ENCODE results near the gene STAB2. TPM values are rescaled to one million over a fixed set of nuclear protein-coding genes. Genes with fewer than 3 reads are reported as not detected.

The STAB2 gene
- total and polyA plus RNA-seq, 2 donors (not counting 1 experiment from before 2014, with no cell fraction given), result not detected

GRCh38 chr12:103751171-103751570 lies 164.1 kb downstream of the STAB2 start:
- H3K27ac Mint-ChIP-seq, result no peak overlapping the region
- H3K27me3 ChIP-seq (replicated peaks in 1 of 4; ENCODE audit: control extremely low read depth in 1 of 4, control insufficient read depth in 3 of 4, insufficient read depth in 4 of 4, low read length in 3 of 4), result peaks cover 0 to 7% (median 0%) of the 10 kb centered on the region in 4 experiments

GRCh38 chr12:103751600-103751999 lies 164.5 kb downstream of the STAB2 start:
- Histone ChIP-seq H4K20me1 (ENCODE audit: control insufficient read depth, insufficient read depth, low read length, poor library complexity, severe bottlenecking) (no peaks in the 10 kb centered on the region), H3K4me1 (ENCODE audit: control insufficient read depth in 2 of 2, insufficient read depth in 2 of 2, low read length in 2 of 2) (no peaks in the 10 kb centered on the region), H3K4me3 (ENCODE audit: control extremely low read depth in 1 of 5, extremely low read depth in 1 of 5, insufficient read depth in 1 of 5, low read depth in 2 of 5, low read length in 4 of 5) (no peak overlapping the region), H3K9ac (ENCODE audit: low read length) (no peak overlapping the region), H3K4me2 (replicated peaks; ENCODE audit: low read depth, low read length, poor library complexity, severe bottlenecking) (no peak overlapping the region), H3K36me3 (replicated peaks in 1 of 2; ENCODE audit: control extremely low read depth in 1 of 2, control insufficient read depth in 1 of 2, extremely low read depth in 1 of 2, insufficient read depth in 2 of 2, low read length in 1 of 2) (no peaks in the 10 kb centered on the region), H3K27ac (ENCODE audit: low read length in 2 of 2) (no peak overlapping the region), H3K9me3 (ENCODE audit: control extremely low read depth in 1 of 3, control insufficient read depth in 2 of 3, insufficient read depth in 1 of 3, low read length in 2 of 3) (no peaks in the 10 kb centered on the region), H2AFZ (ENCODE audit: insufficient read depth, low read depth, low read length, poor library complexity, severe bottlenecking) (no peak overlapping the region), H3K79me2 (ENCODE audit: control insufficient read depth, insufficient read depth, low read length) (no peaks in the 10 kb centered on the region), H3K27me3 (replicated peaks in 1 of 4; ENCODE audit: control extremely low read depth in 1 of 4, control insufficient read depth in 3 of 4, insufficient read depth in 4 of 4, low read length in 3 of 4) (peaks cover 0 to 7% (median 0%) of the 10 kb centered on the region in 4 experiments)
- intact Hi-C loops (cut with micrococcal nuclease), result no loop called here
- WGBS (ENCODE audit: insufficient coverage), result 88% methylated on average over 1 of the region's 2 CpGs
- ATAC-seq (ENCODE audit: low read depth) (no peak), DNase-seq (no peak)
- CTCF ChIA-PET, result no interaction called here
- Mint-ChIP-seq H3K27me3 (peaks cover 6% of the 10 kb centered on the region), H3K27ac (no peak overlapping the region), H3K4me3 (no peak overlapping the region), H3K4me1 (no peaks in the 10 kb centered on the region), H3K9me3 (ENCODE audit: insufficient read depth) (no peaks in the 10 kb centered on the region)
- TF ChIP-seq CTCF (IDR thresholded peaks at IDR 0.05), result no peak
- no peak for TF ChIP-seq EZH2 (IDR thresholded peaks at IDR 0.05; ENCODE audit: borderline replicate concordance, insufficient read depth, low read depth, low read length, poor library complexity, severe bottlenecking)
- POLR2A ChIA-PET, result no interaction called here

More at GRCh38 chr12:103751171-103751570, 164.1 kb downstream of the STAB2 start:
- H3K4me2 ChIP-seq (replicated peaks; ENCODE audit: low read depth, low read length, poor library complexity, severe bottlenecking), result no peak overlapping the region
- Mint-ChIP-seq H3K27me3 (peaks cover 6% of the 10 kb centered on the region), H3K4me3 (no peak overlapping the region), H3K9me3 (ENCODE audit: insufficient read depth) (no peaks in the 10 kb centered on the region), H3K4me1 (no peaks in the 10 kb centered on the region)
- H2AFZ ChIP-seq (ENCODE audit: insufficient read depth, low read depth, low read length, poor library complexity, severe bottlenecking), result no peak overlapping the region
- H3K79me2 ChIP-seq (ENCODE audit: control insufficient read depth, insufficient read depth, low read length), result no peaks in the 10 kb centered on the region
- no peak overlapping the region for H3K27ac ChIP-seq (ENCODE audit: low read length in 2 of 2)
- TF ChIP-seq EZH2 (IDR thresholded peaks at IDR 0.05; ENCODE audit: borderline replicate concordance, insufficient read depth, low read depth, low read length, poor library complexity, severe bottlenecking) (no peak), CTCF (IDR thresholded peaks at IDR 0.05) (no peak)
- 80% methylated on average over 1 of the region's 1 CpG for WGBS (ENCODE audit: insufficient coverage)
- ATAC-seq (ENCODE audit: low read depth) (no peak), DNase-seq (no peak)
- ChIA-PET CTCF (no interaction called here), POLR2A (no interaction called here)
- intact Hi-C loops (cut with micrococcal nuclease), result no loop called here
- no peaks in the 10 kb centered on the region for H3K4me1 ChIP-seq (ENCODE audit: control insufficient read depth in 2 of 2, insufficient read depth in 2 of 2, low read length in 2 of 2)
- H3K4me3 ChIP-seq (ENCODE audit: control extremely low read depth in 1 of 5, extremely low read depth in 1 of 5, insufficient read depth in 1 of 5, low read depth in 2 of 5, low read length in 4 of 5), result no peak overlapping the region
- H4K20me1 ChIP-seq (ENCODE audit: control insufficient read depth, insufficient read depth, low read length, poor library complexity, severe bottlenecking), result no peaks in the 10 kb centered on the region
- H3K9me3 ChIP-seq (ENCODE audit: control extremely low read depth in 1 of 3, control insufficient read depth in 2 of 3, insufficient read depth in 1 of 3, low read length in 2 of 3), result no peaks in the 10 kb centered on the region
- H3K36me3 ChIP-seq (replicated peaks in 1 of 2; ENCODE audit: control extremely low read depth in 1 of 2, control insufficient read depth in 1 of 2, extremely low read depth in 1 of 2, insufficient read depth in 2 of 2, low read length in 1 of 2), result no peaks in the 10 kb centered on the region
- no peak overlapping the region for H3K9ac ChIP-seq (ENCODE audit: low read length)
